NCI-H2107 (cell line): Measurements from ENCODE around the gene CDH15.
A peak's percentile ranks its signal among the peaks of the same experiment; 100 is the strongest.

Source experiments
- DNase-seq: peaks from one replicate; lab custom pipeline; 2025; lab: John Stamatoyannopoulos, UW

Gene CDH15

DNA sequence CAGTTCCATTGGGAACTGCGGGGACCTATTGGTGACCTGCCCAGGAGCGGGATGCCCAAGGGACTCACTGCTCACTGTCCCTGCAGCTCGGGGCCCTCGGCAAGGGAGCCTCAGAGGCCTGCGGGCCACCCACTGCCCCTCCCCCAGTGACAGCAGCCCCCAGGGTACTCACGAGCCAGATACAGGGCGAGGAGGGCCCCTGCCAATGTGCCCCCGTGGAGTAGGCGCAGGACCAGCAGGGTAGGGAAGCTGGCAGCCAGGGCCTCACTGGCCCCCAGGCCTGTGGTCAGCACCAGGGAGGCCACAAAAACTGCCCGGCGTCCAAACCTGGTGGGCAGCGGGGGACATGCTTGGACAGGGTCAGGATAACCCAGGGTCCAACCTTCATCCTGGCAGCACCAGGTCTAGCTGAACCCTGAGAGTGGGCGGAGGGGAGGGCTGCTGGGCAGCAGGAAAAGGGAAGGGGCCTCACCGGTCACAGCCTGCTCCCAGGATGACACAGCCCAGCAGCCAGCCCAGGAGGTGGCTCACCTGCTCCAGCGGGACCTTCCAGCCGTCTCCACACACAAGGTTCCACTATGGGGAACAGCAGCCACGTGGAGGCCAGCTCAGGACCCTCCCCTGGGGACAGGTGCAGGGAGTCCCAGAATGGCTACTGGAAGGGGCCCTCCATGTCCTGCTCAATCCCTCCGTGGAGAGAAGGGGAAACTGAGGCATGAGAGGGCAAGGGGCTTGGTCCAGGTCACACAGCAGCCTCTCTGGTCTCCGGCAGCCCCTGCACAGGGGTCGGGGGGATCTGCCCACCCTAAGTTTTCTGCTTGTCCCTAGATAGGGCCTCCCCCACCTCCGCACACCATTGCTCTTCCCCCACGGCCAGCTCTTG, 27.9 kb downstream of the CDH15 start:
- no peak for DNase-seq

- no peak for DNase-seq
Measured at GRCh38 chr16:89200124-89200849, 28.7 kb downstream of the CDH15 start, which contains the start of gene SLC22A31. Gene SLC22A31 (minus strand): TSS chr16:89200537. CDS start chr16:89200501, 36 bp downstream.

DNA sequence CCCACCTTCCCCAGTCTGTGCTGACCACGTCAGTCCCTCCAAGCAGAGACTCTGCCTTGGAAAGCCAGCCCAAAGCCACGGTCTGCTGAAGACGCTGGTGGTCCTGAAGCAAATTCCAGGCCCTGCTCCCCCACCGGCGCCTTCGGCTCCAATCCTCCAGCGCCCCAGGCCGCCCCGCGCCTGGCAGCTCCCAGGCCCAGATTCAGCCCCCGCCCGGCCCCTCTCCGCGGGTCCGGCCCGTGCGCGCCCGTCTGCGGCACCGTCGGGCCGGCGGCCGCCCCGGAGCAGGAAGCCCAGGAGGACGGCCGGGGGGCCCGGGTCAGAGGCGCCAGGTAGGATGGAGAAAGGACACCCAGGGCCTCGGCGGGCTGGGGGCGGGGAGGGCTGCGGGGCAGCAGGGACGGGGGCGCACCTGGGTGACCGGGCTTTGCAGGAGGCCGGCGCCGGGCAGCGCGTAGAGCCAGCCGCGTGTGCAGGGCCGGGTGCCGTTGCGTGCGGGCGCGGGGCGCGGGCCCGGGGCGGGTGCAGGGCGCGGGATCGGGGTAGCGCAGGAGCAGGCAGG, 29.4 kb downstream of the CDH15 start:
- DNase-seq: no peak

DNA sequence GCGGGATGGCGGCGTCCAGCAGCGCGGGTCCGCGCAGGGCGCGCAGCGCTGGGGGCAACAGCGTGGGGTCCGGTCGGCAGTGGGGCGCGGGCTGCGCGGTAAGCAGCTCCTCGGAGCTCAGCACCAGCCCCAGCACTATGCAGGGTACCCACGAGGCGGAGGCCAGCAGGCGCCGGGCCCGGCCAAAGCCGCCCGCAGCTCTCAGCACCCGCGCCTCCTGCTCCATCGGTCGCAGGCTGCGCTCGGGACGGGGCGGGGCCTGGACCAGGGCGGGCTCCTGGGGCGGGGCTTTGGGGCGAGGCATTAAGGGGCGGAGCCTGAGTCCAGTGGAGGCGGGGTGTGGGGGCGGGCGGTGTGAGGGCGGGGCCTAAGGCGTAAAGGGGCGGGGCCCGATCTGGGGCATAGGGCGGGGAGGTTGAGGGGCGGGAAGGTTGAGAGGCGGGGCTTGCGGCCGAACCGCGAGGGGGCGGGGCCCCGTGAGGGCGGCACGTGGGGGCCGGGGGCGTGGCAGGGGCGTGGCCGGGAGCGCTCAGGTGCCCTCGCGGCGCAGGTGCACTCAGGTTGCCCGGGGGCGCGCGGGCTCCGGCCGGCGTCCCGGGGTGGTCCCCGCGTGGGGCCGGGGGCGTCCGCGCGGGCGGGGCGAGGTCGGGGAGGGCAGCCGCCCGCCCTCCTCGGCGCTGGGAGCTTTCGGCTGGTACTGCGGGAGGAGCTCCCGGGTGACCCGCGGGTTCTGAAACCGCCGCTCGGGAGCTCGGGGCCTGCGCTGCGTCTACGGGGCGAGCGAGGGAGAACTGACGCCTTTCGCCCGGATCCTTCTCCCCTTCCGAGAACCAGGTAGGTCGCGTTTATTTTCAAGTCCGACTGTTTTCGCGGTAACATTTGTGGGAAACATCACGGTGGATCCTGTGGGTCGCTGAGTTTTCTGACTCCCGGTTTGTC, 30.2 kb downstream of the CDH15 start:
- DNase-seq: peak; percentile 63

GRCh38 chr16:89202422-89203215, 31.1 kb downstream of the CDH15 start:
- DNase-seq: no peak

GRCh38 chr16:89207993-89208392, 36.4 kb downstream of the CDH15 start:
- DNase-seq: no peak

- DNase-seq: no peak
Measured at GRCh38 chr16:89209522-89210044, 38.0 kb downstream of the CDH15 start.

DNA sequence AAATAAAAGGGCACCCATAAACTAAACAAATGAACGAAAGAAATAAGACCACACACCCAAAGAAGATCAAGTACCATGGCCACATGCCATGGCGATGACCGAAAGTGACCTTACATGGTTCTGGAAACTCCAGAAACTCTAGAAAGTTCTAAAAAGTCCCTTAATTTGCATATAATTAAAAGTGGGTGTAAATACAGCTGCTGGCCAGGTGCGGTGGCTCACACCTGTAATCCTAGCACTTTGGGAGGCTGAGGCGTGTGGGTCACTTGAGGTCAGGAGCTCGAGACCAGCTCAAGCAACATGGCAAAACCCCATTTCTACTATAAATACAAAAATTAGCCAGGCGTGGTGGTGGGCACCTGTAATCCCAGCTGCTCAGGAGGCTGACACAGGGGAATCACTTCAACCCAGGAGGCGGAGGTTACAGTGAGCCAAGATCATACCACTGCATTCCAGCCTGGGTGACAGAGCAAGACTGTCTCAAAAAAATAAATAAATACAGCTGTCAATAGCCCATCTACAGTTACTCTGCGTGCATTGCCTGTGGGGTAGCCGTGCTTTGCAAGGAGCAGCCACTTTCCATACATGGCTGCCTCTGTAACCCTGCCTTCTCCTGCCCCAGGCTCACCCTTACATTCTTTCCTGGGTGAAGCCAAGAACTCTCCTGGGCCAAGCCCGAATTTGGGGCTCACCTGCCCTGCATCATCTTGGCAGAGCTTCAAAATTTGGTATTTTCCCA, 38.8 kb downstream of the CDH15 start:
- DNase-seq: no peak

DNA sequence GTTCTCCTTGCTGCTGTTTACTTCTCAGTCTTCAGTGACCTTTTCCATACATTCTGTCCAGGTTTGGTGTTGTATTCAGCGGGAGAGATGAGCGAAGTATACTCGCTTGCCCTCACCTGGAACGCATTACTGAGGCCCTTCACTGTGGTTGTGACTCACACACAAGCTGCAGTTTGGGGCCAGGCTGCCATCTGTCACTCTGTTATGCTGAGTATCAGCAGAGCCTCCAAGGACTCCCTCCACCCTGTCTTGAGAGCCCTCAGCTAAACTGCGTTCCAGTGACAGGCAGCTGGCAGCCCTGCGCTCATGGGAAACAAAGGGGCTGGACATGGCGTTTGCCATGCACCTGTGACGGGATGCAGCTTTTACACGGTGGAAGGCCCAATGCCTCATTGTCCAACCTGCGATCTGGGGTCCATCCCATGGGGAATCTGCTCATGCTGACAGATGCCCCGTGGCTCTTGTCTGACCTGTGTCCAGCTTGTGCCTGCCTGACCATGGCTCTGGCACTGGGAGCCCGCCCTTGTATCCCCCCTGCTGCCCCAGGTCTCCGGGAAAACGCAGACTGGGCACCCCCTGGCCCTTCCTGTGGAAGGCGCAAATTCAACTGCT, 39.5 kb downstream of the CDH15 start:
- peak; percentile 31 for DNase-seq

- DNase-seq: peak; percentile 64
Measured at GRCh38 chr16:89216315-89217137, 45.0 kb downstream of the CDH15 start.

- DNase-seq: no peak
Measured at GRCh38 chr16:89217138-89217387, 45.5 kb downstream of the CDH15 start.

DNA sequence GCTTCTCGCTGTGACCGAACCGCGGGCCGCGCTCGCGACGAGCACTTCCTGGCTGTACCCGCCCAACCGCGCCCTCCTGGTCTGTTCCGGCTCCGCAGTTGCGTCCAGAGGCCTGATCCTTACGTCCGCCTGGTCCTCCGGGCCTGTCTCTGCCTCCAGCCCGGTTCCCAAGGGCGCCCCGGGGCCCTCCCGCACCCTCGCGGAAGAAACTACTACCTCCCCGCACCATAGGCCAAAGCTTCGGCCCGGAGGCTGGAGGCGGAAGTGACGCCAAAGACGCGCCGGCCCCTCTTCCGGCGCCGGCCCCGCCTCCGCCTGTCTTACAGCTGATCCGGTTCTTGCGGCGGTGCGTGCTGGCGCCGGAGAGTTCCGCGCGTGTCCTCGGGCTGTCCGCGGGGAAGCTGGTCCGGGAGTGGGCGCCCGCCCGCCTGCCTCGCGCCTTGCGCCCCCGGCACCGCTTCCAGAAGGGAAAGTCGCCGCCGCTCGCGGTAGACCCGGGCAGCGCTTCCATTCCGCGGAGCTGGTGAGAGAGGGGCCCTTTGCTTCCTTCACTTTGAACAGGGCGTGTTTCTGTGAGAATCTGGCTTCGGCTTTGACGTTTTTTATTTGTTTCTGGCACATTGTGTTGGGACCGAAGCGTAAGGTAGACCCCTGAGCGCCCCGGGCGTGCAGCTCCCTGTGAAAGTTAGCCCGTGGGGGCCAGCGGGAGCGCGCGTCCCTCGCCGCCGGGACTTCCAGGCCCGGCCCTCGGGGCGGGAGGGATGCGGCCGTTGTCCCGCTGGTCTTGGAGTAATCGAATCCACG, 46.0 kb downstream of the CDH15 start, which contains the start of gene ZNF778:
Gene ZNF778, plus strand, starts transcription at position 316 of the 804 bp plus-strand sequence. CDS start 3,425 bp downstream, outside the sequence.
- DNase-seq: peak; percentile 73

- DNase-seq: no peak
Measured at GRCh38 chr16:89219365-89219764, 47.8 kb downstream of the CDH15 start.

DNA sequence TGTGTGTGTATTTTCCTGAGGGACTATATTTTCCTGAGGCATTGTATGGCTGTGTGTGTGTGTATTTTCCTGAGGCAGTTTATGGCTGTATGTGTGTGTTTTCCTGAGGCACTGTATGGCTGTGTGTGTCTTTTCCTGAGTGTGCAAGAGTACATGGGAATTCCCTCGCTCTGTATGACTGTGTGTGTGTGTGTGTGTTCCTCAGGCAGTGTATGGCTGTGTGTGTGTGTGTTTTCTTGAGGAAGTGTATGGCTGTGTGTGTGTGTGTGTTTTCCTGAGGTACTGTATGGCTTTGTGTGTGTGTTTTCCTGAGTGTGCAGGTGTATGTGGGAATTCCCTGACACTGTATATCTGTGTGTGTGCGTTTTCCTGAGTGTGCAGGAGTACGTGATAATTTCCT, 50.1 kb downstream of the CDH15 start:
- DNase-seq: no peak

DNA sequence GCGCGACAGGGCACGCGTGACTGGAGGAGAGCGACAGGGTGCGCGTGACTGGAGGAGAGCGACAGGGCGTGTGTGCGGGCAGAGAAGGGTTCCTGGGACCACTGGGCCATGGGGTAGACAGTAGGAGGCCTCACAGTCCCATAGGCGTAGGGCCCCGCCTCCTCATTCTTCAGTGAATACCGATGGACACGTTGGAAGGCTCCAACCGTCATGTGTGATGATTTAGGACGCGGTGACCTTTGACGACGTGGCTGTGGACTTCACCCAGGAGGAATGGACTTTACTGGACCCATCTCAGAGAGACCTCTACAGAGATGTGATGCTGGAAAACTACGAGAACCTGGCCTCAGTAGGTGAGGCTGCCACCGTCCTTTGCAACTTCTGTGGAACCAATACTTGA, 51.4 kb downstream of the CDH15 start:
- no peak for DNase-seq

GRCh38 chr16:89224665-89225064, 53.1 kb downstream of the CDH15 start:
- DNase-seq: no peak

GRCh38 chr16:89230255-89230654, 58.7 kb downstream of the CDH15 start:
- DNase-seq: no peak

DNA sequence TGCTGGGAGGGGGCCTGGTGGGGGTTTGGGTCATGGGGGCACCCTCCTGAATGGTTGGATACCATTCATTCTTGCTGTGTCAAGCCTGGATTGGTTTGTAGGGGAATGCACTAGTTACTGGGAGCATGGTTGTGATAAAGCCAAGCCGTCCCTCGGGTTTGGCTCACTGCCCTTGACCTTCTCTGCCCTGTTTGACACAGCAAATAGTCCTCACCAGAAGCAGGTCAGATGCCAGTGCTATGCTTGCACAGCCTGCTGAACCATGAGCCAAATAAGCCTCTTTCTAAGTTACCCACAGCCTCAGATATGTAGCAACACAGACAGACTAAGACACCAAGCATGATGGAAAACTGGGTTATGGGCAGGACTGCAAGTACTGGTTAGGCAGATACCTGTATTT, 60.6 kb downstream of the CDH15 start:
- no peak for DNase-seq
